GM20431 (cell line): ENCODE measurements around the gene ELMO3.

ENCODE experiments used
- in situ Hi-C: fragments of 300-500 bp; cut with MseI, MboI; formaldehyde crosslinking; loops from one replicate; pipeline ENCODE4 v1.15.0; 2020; ENCODE audit warnings: low sequenced_read_pairs; ENCODE audit not compliant: unreplicated experiment

ELMO3 gene

DNA sequence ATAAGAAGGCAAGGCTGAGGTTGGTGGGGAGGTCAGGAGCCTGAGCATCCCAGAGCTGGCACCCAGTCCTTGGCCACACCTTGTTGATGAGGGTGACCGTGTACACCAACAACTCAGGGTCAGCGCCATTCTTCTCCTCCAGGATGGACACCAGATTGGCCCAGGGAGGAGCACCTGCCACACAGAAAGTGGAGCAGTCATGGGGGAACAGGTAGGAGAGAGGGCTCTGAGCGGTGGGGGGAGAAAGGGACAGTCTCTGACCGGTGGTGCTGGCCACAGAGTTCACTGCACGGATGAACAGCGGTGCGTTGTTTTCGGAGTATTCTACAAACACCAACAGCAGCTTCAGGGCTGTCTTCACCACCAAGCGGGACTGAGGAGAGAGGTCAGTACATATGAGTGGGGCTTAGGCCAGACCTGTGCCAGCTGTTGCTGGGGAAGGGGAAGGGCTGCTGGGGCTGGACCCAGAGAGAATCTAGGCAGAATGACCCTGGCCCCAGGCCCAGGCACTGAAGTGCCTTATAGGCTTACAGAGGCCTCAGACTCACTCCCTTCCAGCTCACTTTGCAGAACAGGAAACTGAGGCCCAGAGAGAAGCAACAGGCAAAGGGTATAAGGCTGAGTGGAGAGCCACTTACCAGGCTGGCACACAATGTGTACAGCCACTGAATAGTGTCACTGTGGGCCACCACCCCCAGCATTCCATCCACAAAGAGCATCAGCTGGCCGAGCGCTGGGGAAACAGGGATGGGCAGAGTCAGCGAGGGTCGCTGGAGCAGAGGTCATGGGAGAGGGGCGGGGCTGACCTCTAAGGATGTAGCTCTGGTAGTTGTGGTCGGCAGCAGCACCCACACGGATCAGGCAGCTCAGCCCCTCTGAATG, 38.7 kb downstream of the ELMO3 start:
- in situ Hi-C loops, result no loop called here

DNA sequence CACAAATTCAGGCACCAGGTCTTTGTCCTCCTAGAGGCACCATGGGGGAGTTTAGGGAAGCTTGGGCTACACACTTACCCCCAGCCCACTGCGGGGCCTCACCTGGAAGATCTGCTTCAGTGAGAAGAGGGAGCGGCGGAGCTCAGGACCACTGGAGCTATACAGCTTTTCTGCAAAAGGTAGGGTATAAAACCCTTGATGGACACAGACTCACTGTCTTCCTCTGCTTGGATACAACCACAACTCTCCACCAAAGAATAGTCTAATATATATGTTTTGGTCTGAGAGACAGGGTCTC, 39.3 kb downstream of the ELMO3 start:
- in situ Hi-C loops, result no loop called here

DNA sequence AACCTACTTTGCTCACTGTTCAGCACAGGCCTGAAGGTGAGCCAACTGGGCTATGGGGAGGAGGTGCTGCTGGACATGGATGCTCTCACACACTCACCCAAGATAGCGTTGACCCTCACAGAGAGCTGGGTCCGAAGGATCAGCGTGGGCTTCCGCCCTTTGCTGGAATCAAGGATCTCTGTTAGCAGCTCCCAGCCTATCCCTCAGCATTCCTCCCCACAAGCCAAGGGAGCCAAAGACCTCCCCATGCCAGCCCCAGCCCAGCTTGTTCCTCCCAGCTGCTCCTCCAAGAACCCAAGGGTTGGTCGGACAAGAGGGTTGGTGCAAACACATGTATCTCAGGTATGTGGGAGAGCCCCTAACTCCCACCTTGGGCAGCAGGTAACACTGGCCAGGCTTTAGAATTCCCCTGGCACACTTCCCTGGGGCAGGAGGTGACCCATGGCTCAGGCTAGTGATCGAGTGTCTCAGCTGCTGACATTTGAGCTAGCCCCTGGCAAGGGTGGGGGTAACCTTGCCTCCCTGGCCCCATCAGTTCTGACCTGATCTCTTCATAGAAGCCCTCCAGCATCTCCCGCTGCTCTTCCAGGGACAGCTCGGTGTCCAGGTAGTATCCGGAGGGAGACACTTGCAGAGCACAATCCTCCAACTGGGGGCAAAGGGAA, 40.0 kb downstream of the ELMO3 start:
- in situ Hi-C loops, result no loop called here

DNA sequence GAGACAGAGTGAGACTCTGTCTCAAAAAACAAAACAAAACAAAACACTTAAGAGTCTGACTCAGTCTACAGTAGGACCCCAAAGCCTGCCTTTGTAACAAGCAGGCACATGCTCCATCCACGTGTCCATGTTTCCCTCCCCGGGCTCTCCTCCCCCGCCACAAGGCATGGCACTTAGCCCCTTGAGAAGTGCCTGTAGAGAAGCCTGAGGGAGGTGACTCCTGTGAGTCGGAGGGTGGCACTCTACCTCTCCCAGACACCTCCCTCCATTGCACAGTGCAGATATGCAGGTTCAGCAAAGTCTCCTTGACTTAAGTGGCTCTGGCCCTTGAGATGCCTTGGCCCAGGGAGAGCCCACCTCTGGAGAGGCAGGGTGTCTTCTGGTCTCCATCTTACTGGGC, 41.6 kb downstream of the ELMO3 start:
- in situ Hi-C loops, result no loop called here

DNA sequence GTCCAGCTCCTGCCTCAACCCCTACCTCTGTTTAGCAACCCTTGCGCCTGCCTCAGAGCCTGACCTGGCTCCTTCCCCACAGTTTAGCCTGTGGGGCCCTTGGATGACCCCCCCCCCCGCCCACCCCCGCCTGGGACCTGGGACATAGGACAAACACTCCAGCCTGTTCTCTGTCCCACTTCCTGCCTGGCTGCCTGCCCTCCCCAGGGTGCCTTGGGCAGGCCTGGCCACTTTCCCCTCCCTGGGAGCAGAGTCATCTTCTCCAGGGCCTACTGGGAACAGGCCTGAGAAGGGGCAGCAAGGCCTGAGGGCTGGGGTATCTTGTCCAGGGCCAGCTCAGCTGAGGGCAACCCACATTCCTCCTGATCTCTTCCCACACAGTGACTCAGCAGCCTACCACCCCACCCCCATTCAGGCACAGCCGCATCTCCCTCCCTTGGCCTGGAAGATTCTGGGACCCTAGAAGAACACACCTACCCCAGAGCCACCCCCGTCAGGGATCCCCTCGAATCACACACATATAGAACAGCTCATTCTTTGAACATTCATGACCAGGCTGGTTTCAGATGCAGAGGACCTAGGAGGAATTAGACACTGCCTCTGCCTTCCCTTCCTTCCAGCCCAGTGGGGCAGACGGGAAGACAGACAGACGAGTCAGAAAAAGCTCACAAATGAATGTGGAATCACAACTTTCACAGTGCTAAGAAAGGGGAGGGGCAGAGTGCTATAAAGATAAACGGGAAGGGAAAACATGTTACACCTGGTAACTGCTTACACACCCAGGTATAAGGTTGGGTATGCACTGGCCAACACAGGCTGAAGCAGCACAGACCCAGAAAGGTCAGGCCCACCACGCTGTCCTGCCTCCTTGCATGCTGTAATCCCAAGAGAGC, 42.3 kb downstream of the ELMO3 start:
- in situ Hi-C loops, result no loop called here

DNA sequence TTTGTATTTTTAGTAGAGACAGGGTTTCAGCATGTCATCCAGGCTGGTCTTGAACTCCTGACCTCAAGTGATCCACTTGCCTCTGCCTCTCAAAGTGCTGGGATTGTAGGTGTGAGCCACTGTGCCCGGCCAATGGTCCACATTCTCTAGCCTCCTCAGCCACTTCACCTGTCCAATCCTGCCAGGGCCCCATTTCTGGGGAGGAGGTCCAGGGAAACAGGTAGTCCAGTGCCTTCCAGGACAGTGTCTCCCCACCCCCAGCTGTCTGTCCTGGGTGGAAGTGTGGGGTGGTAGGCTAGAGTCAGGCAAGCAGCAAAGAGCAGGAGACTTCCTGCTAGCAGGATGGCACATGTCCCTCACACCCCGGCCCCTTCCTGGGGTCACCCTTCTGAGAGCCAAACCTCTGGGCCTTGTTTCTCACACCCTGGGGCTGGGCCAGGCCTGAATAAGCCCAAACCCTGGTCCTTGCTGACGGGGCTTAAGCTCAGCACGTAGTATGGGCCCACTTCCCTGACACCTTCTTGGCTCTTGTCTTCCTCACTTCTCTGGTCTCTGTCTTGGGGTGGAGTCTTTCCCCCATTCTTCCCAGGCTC, 43.3 kb downstream of the ELMO3 start:
- in situ Hi-C loops, result no loop called here

DNA sequence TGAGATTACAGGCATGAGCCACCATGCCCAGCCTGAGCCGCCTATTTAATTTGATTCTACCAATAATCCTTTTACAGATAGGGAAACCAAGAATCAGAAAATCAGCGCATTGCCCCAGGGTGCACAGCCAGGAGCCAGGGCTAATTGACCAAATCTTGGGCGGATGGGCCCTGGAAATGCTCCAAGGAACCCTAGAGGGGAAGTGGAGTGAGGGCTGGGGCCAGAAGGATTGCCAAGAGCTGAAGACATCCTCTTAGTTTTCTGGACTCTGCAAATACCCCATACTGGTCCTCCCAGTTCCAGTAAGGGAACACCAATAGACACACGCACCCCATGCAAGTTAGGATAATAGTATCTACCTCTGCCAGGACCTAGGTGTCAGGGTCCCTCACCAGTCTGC, 44.5 kb downstream of the ELMO3 start:
- in situ Hi-C loops, result no loop called here

DNA sequence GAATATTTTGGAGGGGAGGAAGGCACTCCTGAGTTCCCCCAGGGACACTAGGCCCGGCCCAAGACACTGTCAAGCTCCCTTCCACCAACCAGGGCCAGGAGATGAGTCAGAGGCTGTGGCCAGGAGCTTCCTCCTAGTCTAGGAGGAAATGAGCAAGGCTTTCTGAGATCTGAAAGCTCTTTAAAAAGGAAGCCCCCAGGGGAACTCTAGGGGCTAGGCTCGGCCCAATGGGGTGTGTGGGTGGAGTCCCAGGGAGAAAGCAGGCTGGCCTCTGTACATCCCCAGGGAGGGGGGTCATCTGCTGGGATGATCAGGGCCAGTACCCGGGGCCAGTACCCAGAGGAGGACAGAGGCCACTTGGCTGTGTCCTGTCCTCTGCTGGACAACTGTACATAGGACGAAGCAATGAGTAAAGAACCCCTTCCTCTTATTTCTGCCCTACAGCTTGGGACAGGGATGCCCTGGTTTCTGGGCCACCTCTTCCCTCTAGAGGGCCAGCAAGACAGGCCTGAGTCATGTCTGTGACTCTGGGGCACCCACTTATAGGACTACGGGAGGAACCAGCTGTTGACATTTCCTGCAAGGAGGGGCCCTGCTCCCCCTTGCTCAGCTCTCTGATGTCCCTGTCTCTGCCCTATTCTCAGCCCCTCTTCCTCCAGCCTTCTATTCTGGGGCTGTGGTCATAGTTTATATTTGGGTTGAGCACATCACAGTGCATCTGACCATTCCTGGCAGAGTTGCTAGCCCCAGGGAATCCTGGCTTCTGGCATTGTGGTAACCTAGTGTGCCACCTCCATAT, 45.7 kb downstream of the ELMO3 start:
- in situ Hi-C loops, result no loop called here

DNA sequence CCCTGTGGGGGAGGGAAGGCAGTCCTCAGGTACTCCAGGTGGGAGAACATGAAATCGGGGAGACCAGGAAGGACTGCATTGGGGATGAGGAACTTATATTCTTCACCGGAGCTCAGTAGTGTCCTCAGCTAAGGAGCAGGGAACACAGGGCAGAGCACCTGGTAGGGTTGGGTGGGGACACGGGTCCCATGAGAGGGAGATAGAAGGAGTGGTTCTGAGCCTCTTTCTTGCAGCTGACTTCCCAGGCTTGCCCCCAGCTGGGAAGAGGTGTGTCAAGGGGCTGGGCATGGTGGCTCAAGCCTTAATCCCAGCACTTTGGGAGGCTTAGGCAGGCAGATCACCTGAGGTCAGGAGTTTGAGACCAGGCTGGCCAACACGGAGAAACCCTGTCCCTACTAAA, 46.3 kb downstream of the ELMO3 start:
- in situ Hi-C loops, result no loop called here

DNA sequence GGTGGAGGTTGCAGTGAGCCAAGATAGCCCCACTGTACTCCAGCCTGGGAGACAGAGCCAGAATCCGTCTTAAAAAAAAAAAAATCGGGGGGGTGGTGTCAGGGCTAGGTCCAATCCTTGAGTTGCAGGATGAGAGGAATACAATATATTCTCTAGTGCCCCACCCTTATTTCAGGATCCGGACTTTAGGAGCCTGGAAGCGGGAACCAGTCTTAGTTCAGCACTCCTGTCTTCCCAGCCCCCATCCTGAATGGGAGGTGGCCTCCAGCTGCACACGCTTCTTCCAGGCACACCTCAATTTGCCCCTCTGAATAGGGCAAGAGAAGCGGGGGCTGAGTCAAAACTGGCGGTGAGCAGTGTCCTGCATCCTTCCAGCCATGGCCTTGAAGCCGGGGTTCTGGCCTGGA, 46.7 kb downstream of the ELMO3 start:
- in situ Hi-C loops, result no loop called here

DNA sequence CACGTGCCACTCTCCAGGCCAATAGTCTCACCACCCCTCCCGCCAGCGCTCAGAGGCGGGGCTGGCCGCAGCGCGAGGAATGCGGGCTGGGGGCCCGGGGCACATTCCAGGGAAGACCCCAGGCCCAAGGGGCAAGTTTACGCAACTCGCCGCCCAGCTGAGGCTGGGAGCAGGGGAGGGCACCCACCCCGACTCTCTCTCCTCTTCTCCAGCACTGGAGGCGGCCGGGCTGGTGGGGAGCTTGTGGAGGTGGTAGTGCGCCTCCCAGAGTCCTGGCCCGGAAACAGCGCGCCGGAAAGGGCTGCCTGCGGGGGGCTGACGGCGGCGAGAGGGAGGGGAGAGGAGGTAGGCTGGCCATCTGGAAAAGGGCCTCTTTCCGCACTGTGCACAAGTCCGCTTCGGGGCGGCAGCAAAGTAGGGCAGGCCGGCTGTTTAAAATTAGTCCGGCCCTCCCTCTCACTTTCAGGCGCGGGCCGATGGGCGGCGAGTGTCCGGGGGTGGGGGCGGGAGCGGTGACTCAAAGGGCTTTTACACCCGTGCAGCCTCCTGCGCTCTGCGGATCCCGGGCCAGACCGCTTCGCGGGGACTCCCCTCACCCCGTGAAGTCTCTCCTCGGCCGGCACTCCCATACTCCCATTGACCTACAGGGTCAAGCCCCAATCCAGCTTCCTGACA, 47.3 kb downstream of the ELMO3 start:
- in situ Hi-C loops, result no loop called here

DNA sequence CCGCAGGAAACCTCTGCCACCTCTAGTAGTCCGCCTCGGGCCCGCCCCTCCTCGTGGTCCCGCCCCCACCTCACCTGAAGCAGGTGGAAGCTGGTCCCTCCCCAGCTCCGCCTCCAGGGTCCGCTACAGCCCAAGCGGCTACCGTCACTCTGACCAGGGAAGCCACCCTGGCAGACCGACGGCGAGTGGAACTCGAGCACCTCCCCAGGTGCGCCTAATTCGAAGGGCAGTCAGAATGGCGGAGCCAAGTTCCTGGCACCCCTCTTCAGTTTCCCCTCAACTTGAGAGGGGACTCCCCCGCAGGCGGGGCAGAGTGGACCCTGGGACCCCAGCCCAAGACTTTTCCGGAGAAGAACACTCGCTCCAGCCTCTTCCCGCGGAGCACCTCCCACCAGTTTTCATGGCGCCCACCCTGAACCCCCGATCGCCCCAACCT, 47.8 kb downstream of the ELMO3 start:
- in situ Hi-C loops, result no loop called here

DNA sequence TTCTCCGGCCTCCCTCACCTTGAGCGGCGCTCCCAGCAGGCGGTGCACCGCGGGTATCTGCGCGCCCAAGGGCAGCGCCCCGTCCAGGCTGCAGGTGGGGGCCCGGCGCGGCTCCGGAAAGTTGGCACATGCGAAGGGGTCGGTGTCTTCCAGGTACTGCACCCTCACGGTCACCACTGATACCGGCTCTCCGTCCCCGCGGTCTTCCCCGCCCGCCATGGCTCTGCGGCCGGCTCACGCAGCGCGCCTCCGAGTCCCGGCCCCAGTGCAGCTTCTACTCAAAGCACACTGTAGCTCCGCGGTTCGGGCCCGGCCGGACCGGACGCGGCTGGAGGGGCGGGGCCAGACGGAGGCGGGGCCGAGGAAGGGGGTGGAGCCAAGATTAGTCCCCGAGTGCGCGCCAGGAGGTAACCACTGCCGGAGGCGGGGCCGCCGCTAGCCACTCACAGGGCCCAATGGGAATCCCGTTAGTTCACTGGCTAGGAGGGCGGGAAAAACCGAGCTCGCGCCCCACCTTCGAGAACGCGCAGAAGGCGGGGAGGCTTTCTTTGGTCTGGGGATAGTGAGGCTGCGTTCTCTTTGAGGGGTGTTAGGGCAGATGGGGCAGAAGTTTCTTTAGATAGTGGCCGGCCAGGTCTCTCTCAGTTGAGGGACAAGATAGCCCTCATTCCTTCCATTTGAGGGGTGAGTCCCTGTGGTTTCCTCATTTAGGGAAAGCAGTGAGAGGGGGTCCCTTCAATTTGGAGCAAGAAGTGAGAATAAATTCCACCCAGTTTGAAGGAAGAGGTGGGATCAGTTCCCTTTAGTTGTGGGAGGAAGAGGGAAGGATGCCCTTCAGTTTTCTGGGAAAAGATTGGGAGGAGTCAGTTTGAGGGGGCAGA, 48.5 kb downstream of the ELMO3 start, which contains the start of gene FHOD1:
TSS of gene FHOD1 (minus strand) at position 290 of the 881 bp plus-strand sequence. CDS start at position 219, 71 bp downstream.
- in situ Hi-C loops, result no loop called here

DNA sequence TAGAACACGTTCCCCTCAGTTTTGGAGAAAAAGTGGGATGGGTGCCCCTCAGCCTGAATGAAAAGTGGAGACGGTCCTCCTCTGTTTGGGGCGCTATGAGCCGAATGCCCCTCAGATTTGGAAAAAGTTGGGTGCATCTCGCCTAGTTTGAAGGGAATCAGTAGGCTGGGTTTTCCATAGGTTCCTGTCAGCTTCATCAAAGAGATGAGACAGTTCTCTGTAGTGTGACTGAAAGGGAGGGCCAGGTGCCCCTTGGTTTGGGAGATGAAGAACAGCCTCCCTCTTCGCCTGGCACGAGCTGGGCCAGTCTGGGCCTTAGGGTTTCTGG, 49.1 kb downstream of the ELMO3 start:
- in situ Hi-C loops, result no loop called here

DNA sequence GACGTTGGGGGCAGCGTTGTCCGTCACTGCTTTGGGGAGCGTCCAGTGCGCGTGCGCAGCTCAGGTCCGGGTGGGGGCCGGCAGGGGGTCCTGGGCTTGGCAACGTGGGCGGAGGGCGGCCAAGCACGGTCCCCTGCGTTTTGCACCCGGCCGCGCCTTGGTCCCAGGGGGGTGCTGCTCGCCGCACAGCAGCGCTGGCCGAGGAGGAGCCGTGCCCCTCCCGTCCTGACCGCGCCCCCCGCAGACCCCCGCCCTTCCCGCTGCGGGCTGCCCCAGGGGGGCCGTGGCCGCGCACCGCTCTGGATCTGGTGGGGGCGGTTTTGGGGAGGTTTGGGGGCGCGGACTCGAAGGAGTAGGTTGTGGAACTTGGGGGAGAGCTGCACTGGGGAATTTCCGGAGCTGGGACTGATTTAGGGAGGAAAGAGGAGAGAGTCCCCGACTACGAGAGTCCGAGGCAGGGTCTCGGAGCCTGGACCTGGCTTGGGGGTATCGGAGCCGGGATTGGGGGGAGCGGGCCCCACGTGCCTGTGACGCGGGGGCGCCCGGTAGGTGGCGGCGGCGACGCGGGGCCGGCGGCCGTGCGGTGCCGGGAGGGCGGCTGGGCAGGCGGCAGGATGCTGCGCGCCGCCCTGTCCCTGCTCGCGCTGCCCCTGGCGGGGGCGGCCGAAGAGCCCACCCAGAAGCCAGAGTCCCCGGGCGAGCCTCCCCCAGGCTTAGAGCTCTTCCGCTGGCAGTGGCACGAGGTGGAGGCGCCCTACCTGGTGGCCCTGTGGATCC, 49.7 kb downstream of the ELMO3 start, which contains the start of gene SLC9A5:
TSS of gene SLC9A5 (plus strand) at position 579 of the 777 bp plus-strand sequence. CDS start at position 615, 36 bp downstream.
- in situ Hi-C loops, result no loop called here

DNA sequence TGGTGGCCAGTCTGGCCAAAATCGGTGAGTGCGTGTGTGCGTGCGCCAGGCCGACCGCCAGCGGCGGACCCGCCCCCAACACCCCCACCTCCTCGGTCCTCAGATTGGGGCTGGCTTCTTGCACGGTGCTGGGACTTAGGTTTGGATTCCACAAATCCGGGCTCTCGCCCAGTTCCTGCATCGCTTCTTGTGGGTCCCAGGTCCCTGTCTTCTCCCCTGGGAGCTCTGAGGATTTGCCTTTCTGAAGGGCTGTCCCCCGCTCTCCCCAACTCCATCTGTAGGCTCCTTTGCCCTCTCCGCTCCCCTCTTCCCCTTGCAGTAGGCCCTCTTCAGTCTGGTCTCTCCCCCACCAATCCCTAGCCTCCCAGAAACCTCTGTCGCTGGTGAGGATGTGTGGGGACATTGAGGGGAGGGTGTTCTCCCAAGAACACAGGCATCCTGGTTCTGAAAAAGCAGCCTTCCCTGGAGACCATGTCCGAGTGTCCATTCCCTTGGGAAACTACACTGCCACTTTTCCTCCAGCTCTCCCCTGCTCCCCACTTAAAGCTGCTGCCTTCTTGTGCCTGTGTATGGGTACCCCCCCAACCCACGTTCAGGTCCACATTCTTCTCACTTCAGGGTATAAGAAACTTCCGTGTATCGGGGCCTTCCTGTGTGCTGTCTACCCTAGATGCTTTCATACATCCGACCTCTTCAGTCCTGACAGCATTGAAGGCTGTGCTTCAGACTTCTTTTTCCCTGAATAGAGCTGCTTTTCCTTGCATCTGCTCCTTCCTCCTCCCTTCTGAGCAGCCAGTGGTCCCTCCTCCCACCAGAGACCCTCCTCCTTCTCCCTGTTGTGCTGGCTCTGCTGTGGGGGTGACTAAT, 50.5 kb downstream of the ELMO3 start:
- in situ Hi-C loops, result no loop called here

DNA sequence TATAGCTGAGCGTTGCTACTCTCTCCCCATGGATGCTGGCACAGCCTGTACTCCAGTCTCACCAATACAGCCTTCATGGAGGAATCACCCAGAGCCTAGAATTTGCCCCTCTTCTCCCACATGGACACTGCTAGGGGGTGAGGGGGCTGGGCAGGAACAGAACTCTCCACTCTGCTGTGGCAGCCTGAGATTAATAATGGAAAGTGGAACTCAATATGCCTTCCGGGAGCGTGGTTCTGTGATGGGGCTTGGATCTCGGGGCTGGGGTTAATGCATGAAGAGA, 51.1 kb downstream of the ELMO3 start:
- in situ Hi-C loops, result no loop called here
